ENCODE results near the gene ALX3. TPM values are rescaled to one million over a fixed set of nuclear protein-coding genes. Genes with fewer than 3 reads are reported as not detected.

ALX3 gene
- total and polyA plus RNA-seq, 2 of the 4 experiments (the other 2 are of a cell fraction): not detected

DNA sequence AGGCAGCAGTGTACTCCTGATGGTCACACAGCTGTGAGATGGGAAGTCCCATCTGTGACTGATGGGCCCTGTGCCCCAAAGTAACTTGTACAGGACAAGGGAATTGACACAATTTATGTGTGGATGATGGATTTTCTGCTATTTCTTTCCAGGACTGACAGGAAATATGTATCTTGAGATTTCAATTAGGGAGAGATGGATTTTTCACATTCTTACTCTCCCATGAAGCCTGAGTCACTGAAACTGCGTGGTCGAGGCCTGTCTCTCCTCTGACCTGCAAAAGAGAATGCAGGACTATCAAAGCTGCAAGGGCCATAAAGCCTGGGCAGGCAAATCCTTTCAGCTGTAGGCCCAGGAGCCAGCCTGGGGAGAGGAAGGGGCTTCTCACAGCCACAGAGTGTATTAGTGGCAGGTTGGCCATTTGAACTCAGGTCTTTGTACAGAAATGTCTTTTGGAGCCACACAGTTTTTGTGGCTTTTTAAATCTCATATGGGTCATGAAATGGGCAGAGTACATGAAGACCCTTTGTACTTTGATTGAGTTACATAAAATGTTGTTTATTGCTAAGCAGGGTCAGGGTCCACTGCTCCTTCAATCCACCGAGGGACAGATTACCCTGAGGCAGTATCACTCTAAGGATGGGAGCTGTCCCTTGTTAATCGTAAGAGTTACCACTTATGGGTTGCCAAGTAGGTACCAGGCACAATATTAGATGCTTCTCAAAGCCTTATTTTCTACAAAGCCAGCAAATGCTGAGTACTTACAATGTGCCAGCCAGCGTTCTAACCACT is 14.8 kb downstream of the ALX3 start (continued):
- TF ChIP-seq POLR2A (IDR thresholded peaks at IDR 0.05; ENCODE audit: low read depth, low read length) (no peak), RAD21 (IDR thresholded peaks at IDR 0.05; ENCODE audit: low read length) (no peak), MAFK (IDR thresholded peaks at IDR 0.05; ENCODE audit: low read depth, low read length) (no peak)

DNA sequence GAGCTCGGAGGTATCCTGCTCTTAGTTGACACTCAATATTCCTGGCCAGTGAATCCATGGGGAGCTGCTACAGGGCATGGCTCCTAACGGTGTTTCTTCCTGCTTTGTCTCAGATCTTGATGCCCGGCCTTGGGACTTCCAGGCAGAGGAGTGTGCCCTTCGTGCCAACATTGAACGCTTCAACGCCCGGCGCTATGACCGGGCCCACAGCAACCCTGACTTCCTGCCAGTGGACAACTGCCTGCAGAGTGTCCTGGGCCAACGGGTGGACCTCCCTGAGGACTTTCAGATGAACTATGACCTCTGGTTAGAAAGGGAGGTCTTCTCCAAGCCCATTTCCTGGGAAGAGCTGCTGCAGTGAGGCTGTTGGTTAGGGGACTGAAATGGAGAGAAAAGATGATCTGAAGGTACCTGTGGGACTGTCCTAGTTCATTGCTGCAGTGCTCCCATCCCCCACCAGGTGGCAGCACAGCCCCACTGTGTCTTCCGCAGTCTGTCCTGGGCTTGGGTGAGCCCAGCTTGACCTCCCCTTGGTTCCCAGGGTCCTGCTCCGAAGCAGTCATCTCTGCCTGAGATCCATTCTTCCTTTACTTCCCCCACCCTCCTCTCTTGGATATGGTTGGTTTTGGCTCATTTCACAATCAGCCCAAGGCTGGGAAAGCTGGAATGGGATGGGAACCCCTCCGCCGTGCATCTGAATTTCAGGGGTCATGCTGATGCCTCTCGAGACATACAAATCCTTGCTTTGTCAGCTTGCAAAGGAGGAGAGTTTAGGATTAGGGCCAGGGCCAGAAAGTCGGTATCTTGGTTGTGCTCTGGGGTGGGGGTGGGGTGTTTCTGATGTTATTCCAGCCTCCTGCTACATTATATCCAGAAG is 16.7 kb downstream of the ALX3 start:
- Histone ChIP-seq H4K5ac (ENCODE audit: low read depth, low read length) (no peak overlapping the region), H2BK120ac (ENCODE audit: low read depth, low read length) (no peak overlapping the region), H3K27me3 (ENCODE audit: control insufficient read depth, insufficient read depth, low read length) (no peaks in the 10 kb centered on the region), H4K91ac (ENCODE audit: insufficient read depth, low read depth, low read length) (no peak overlapping the region; the same call in 1 of the 2 replicates), H2BK5ac (ENCODE audit: low read depth, low read length, poor library complexity, severe bottlenecking) (no peak overlapping the region), H3K9ac (ENCODE audit: low read depth, low read length) (no peak overlapping the region), H3K4me3 (ENCODE audit: insufficient read depth, low read depth, low read length) (no peak overlapping the region), H3K56ac (ENCODE audit: extremely low read depth, insufficient read depth, low read length) (no peak overlapping the region), H3K23ac (ENCODE audit: low read depth, low read length) (no peak overlapping the region), H3K9me1 (ENCODE audit: insufficient read depth, low read length) (peaks cover 15% of the 10 kb centered on the region), H2AK9ac (replicated peaks; ENCODE audit: low read depth, low read length, poor library complexity) (no peak overlapping the region), H4K8ac (ENCODE audit: low read depth in 2 of 2, low read length in 2 of 2) (no peak overlapping the region), H3K27ac (ENCODE audit: insufficient read depth, low read length) (no peak overlapping the region), H3K18ac (ENCODE audit: low read depth, low read length) (no peak overlapping the region), H2BK20ac (ENCODE audit: low read depth, low read length) (peak overlapping the region; percentile 58; the same call in 1 of the 2 replicates), H4K20me1 (ENCODE audit: insufficient read depth, low read length) (peaks cover 27% of the 10 kb centered on the region; the same call in 1 of the 2 replicates), H2AK5ac (ENCODE audit: low read depth, low read length) (no peak overlapping the region), H3K36me3 (ENCODE audit: control insufficient read depth, insufficient read depth, low read length) (peaks cover 79% of the 10 kb centered on the region), H3K4me1 (ENCODE audit: control insufficient read depth, insufficient read depth, low read length) (peaks cover 36% of the 10 kb centered on the region), H3K4ac (ENCODE audit: low read depth, low read length) (no peak overlapping the region), H3K4me2 (ENCODE audit: low read depth, low read length) (no peak overlapping the region), H2BK15ac (ENCODE audit: low read depth, low read length) (no peak overlapping the region), H2AFZ (replicated peaks; ENCODE audit: low read length, poor library complexity) (peak overlapping the region; percentile 43), H3K14ac (replicated peaks; ENCODE audit: low read depth, low read length) (no peak overlapping the region), H3K9me3 (ENCODE audit: control insufficient read depth, insufficient read depth, low read length) (no peaks in the 10 kb centered on the region), H3K79me1 (ENCODE audit: low read depth in 1 of 2, low read length in 2 of 2) (peaks cover 0 to 34% of the 10 kb centered on the region in 2 experiments; a peak in 3 of 4 replicates)
- no TSS peak for BruUV-seq (replicated peaks)
- DNase-seq (peak; percentile 25), ATAC-seq (ENCODE audit: low read depth) (peak; percentile 62)
- dilution Hi-C loops (cut with HindIII; ENCODE audit: low sequenced_read_pairs, unreplicated experiment): no loop called here
- intact Hi-C loops (cut with micrococcal nuclease): loop anchor here (1.0 to 10.0 kb wide), 3 partner anchors 53 to 261 kb away; no protein-coding TSS in a partner anchor
- TF ChIP-seq, protein P1, sequence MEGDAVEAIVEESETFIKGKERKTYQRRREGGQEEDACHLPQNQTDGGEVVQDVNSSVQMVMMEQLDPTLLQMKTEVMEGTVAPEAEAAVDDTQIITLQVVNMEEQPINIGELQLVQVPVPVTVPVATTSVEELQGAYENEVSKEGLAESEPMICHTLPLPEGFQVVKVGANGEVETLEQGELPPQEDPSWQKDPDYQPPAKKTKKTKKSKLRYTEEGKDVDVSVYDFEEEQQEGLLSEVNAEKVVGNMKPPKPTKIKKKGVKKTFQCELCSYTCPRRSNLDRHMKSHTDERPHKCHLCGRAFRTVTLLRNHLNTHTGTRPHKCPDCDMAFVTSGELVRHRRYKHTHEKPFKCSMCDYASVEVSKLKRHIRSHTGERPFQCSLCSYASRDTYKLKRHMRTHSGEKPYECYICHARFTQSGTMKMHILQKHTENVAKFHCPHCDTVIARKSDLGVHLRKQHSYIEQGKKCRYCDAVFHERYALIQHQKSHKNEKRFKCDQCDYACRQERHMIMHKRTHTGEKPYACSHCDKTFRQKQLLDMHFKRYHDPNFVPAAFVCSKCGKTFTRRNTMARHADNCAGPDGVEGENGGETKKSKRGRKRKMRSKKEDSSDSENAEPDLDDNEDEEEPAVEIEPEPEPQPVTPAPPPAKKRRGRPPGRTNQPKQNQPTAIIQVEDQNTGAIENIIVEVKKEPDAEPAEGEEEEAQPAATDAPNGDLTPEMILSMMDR (conservative IDR thresholded peaks at IDR 0.05; ENCODE audit: low read depth, low read length): peak; percentile 89
- peak; percentile 90 for TF ChIP-seq RAD21 (IDR thresholded peaks at IDR 0.05; ENCODE audit: low read length)
- TF ChIP-seq SMC3 (IDR thresholded peaks at IDR 0.05; ENCODE audit: low read depth, low read length): peak; percentile 84
- TF ChIP-seq CEBPB (IDR thresholded peaks at IDR 0.05; ENCODE audit: low read depth, low read length): peak; percentile 25; the same call in 1 of the 2 replicates
- TF ChIP-seq, protein P2, sequence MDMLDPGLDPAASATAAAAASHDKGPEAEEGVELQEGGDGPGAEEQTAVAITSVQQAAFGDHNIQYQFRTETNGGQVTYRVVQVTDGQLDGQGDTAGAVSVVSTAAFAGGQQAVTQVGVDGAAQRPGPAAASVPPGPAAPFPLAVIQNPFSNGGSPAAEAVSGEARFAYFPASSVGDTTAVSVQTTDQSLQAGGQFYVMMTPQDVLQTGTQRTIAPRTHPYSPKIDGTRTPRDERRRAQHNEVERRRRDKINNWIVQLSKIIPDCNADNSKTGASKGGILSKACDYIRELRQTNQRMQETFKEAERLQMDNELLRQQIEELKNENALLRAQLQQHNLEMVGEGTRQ (IDR thresholded peaks at IDR 0.05; ENCODE audit: low read depth, low read length): no peak
- 80% methylated on average over 4 of the region's 16 CpGs; no CpG with 5 or more reads in 1 of the 2 experiments for WGBS, 2 experiments (ENCODE audit: extremely low coverage in 2 of 2, insufficient read length in 1 of 2)
- in situ Hi-C loops (cut with MboI; ENCODE audit: low sequenced_read_pairs): loop anchor here (5.0 kb wide), 1 partner anchor 54 kb away; no protein-coding TSS in a partner anchor
- POLR2A ChIA-PET (ENCODE audit: unreplicated experiment): no interaction called here
- CTCF ChIA-PET: interaction anchor here (0.5 to 1.4 kb wide), 7 partner anchors 19 to 1435 kb away, joined by 3 to 5 read pairs (median 3); no protein-coding TSS in a partner anchor
